SU-DHL-6 (cell line): Measurements from ENCODE around the gene HOXA3.

Experiments used
- CTCF ChIP-seq: fragments of 200-600 bp; sonication (generic); IDR thresholded peaks from one replicate; pipeline ENCODE4 v1.5.1; 2017; ENCODE audit warnings: antibody characterized with exemption, mild to moderate bottlenecking, low read length, moderate library complexity; ENCODE audit not compliant: insufficient read depth, poor library complexity, severe bottlenecking
- EZH2phosphoT487 ChIP-seq: fragments of 200-600 bp; sonication (generic), shearing (Covaris generic); conservative IDR thresholded peaks from 2 replicates; pipeline ENCODE4 v1.6.1; 2018; ENCODE audit warnings: mild to moderate bottlenecking, antibody characterized with exemption, low read length, moderate library complexity, mixed read lengths

- TF ChIP-seq CTCF (no peak), EZH2phosphoT487 (no peak)
Measured at GRCh38 chr7:27160145-27160545, 7.8 kb upstream of the HOXA3 start.
